HCEC 1CT (cell line): Measurements from ENCODE around the gene MMP26.

Source experiments
- DNase-seq: peaks from one replicate; pipeline ENCODE4 v3.0.0-alpha.2; 2017

Gene MMP26

GRCh38 chr11:4704054-4704789, at the start of gene MMP26:
MMP26 (plus strand) TSS chr11:4704784.
- no peak for DNase-seq

- no peak for DNase-seq
Observed at GRCh38 chr11:4658629-4659445, 45.7 kb upstream of the MMP26 start.

GRCh38 chr11:4662876-4663275, 41.7 kb upstream of the MMP26 start:
- DNase-seq, result no peak

- no peak for DNase-seq
Observed at GRCh38 chr11:4664183-4664582, 40.4 kb upstream of the MMP26 start.

- peak; percentile 38 for DNase-seq
Observed at GRCh38 chr11:4664786-4665185, 39.8 kb upstream of the MMP26 start.

- DNase-seq, result peak; percentile 64
Observed at GRCh38 chr11:4665424-4665823, 39.2 kb upstream of the MMP26 start.

- no peak for DNase-seq
Observed at GRCh38 chr11:4671741-4672140, 32.8 kb upstream of the MMP26 start.

GRCh38 chr11:4672470-4672869, 32.1 kb upstream of the MMP26 start:
- DNase-seq, result peak; percentile 66

- DNase-seq, result no peak
Observed at GRCh38 chr11:4673781-4674180, 30.8 kb upstream of the MMP26 start.

- DNase-seq, result no peak
Observed at GRCh38 chr11:4677948-4678347, 26.6 kb upstream of the MMP26 start.

GRCh38 chr11:4680341-4680740, 24.2 kb upstream of the MMP26 start:
- DNase-seq, result no peak

GRCh38 chr11:4682623-4683419, 21.8 kb upstream of the MMP26 start:
- DNase-seq, result peak; percentile 72

GRCh38 chr11:4684631-4685285, 19.8 kb upstream of the MMP26 start:
- no peak for DNase-seq

- no peak for DNase-seq
Observed at GRCh38 chr11:4695442-4695841, 9.1 kb upstream of the MMP26 start.

GRCh38 chr11:4697585-4697984, 7.0 kb upstream of the MMP26 start, which contains the start of gene OR51E2:
OR51E2 (minus strand) TSS chr11:4697853; CDS start chr11:4682711, 15,142 bp downstream.
- DNase-seq, result peak; percentile 44

- no peak for DNase-seq
Observed at GRCh38 chr11:4699697-4700435, 4.7 kb upstream of the MMP26 start.

GRCh38 chr11:4700436-4700820, 4.2 kb upstream of the MMP26 start:
- DNase-seq, result no peak

GRCh38 chr11:4704790-4705334, 278 bp downstream of the MMP26 start:
- no peak for DNase-seq

GRCh38 chr11:4713241-4713640, 8.7 kb downstream of the MMP26 start:
- DNase-seq, result no peak

- DNase-seq, result no peak
Observed at GRCh38 chr11:4714300-4714699, 9.7 kb downstream of the MMP26 start.
